ENCODE data around the gene DNAH5. TPM values are rescaled to one million over a fixed set of nuclear protein-coding genes. Genes with fewer than 3 reads are reported as not detected.

DNAH5 gene
- total RNA-seq, 1 donor: 0.36 TPM

GRCh38 chr5:13785781-13786415 lies 158.6 kb downstream of the DNAH5 start:
- Histone ChIP-seq H3K4me2 (ENCODE audit: insufficient read depth, low read length) (no peak overlapping the region), H3K4me3 (ENCODE audit: insufficient read depth, low read length) (no peak overlapping the region), H3K79me2 (ENCODE audit: insufficient read depth, low read length) (no peaks in the 10 kb centered on the region), H2AFZ (ENCODE audit: low read length) (no peak overlapping the region), H3K36me3 (ENCODE audit: insufficient read depth, low read length) (no peaks in the 10 kb centered on the region), H3K27me3 (ENCODE audit: insufficient read depth, low read length) (no peaks in the 10 kb centered on the region), H3K4me1 (ENCODE audit: insufficient read depth, low read length) (no peaks in the 10 kb centered on the region), H4K20me1 (ENCODE audit: insufficient read depth, low read length) (no peaks in the 10 kb centered on the region), H3K27ac (ENCODE audit: low read depth, low read length) (no peak overlapping the region), H3K9me3 (ENCODE audit: low read depth, low read length) (no peaks in the 10 kb centered on the region)
- TF ChIP-seq CTCF (IDR thresholded peaks at IDR 0.05; ENCODE audit: extremely low read depth, low read depth, low read length): no peak
- DNase-seq (ENCODE audit: insufficient read length, low spot score, missing footprints): no peak

GRCh38 chr5:13783726-13784125 lies 160.8 kb downstream of the DNAH5 start:
- H4K20me1 ChIP-seq (ENCODE audit: insufficient read depth, low read length): no peaks in the 10 kb centered on the region
- H3K27me3 ChIP-seq (ENCODE audit: insufficient read depth, low read length): no peaks in the 10 kb centered on the region
- H3K9me3 ChIP-seq (ENCODE audit: low read depth, low read length): no peaks in the 10 kb centered on the region
- TF ChIP-seq CTCF (IDR thresholded peaks at IDR 0.05; ENCODE audit: extremely low read depth, low read depth, low read length): no peak
- H3K4me3 ChIP-seq (ENCODE audit: insufficient read depth, low read length): no peak overlapping the region
- H2AFZ ChIP-seq (ENCODE audit: low read length): no peak overlapping the region
- H3K79me2 ChIP-seq (ENCODE audit: insufficient read depth, low read length): no peaks in the 10 kb centered on the region
- H3K4me1 ChIP-seq (ENCODE audit: insufficient read depth, low read length): no peaks in the 10 kb centered on the region
- no peak overlapping the region for H3K4me2 ChIP-seq (ENCODE audit: insufficient read depth, low read length)
- no peak for DNase-seq (ENCODE audit: insufficient read length, low spot score, missing footprints)
- no peaks in the 10 kb centered on the region for H3K36me3 ChIP-seq (ENCODE audit: insufficient read depth, low read length)
- no peak overlapping the region for H3K27ac ChIP-seq (ENCODE audit: low read depth, low read length)

- Histone ChIP-seq H3K36me3 (ENCODE audit: insufficient read depth, low read length) (no peaks in the 10 kb centered on the region), H3K4me3 (ENCODE audit: insufficient read depth, low read length) (no peak overlapping the region), H4K20me1 (ENCODE audit: insufficient read depth, low read length) (no peaks in the 10 kb centered on the region), H3K9me3 (ENCODE audit: low read depth, low read length) (no peaks in the 10 kb centered on the region), H3K4me2 (ENCODE audit: insufficient read depth, low read length) (no peak overlapping the region), H3K79me2 (ENCODE audit: insufficient read depth, low read length) (no peaks in the 10 kb centered on the region), H3K27me3 (ENCODE audit: insufficient read depth, low read length) (no peaks in the 10 kb centered on the region), H3K27ac (ENCODE audit: low read depth, low read length) (no peak overlapping the region), H2AFZ (ENCODE audit: low read length) (no peak overlapping the region), H3K4me1 (ENCODE audit: insufficient read depth, low read length) (no peaks in the 10 kb centered on the region)
- no peak for DNase-seq (ENCODE audit: insufficient read length, low spot score, missing footprints)
- no peak for TF ChIP-seq CTCF (IDR thresholded peaks at IDR 0.05; ENCODE audit: extremely low read depth, low read depth, low read length)
Observed at GRCh38 chr5:13780081-13780480, 164.4 kb downstream of the DNAH5 start.

- no peaks in the 10 kb centered on the region for H3K27me3 ChIP-seq (ENCODE audit: insufficient read depth, low read length)
- H2AFZ ChIP-seq (ENCODE audit: low read length): no peak overlapping the region
- H3K4me2 ChIP-seq (ENCODE audit: insufficient read depth, low read length): no peak overlapping the region
- no peaks in the 10 kb centered on the region for H3K9me3 ChIP-seq (ENCODE audit: low read depth, low read length)
- H4K20me1 ChIP-seq (ENCODE audit: insufficient read depth, low read length): no peaks in the 10 kb centered on the region
- no peaks in the 10 kb centered on the region for H3K36me3 ChIP-seq (ENCODE audit: insufficient read depth, low read length)
- DNase-seq (ENCODE audit: insufficient read length, low spot score, missing footprints): no peak
- H3K27ac ChIP-seq (ENCODE audit: low read depth, low read length): no peak overlapping the region
- no peaks in the 10 kb centered on the region for H3K4me1 ChIP-seq (ENCODE audit: insufficient read depth, low read length)
- no peak overlapping the region for H3K4me3 ChIP-seq (ENCODE audit: insufficient read depth, low read length)
- H3K79me2 ChIP-seq (ENCODE audit: insufficient read depth, low read length): no peaks in the 10 kb centered on the region
- TF ChIP-seq CTCF (IDR thresholded peaks at IDR 0.05; ENCODE audit: extremely low read depth, low read depth, low read length): no peak
Observed at GRCh38 chr5:13773649-13774048, 170.8 kb downstream of the DNAH5 start.

Measured in osteoblast (primary cell).